ENCODE data around the gene LGMN. TPM values are rescaled to one million over a fixed set of nuclear protein-coding genes. Genes with fewer than 3 reads are reported as not detected.
A peak's percentile ranks its signal among the peaks of the same experiment; 100 is the strongest.

The LGMN gene
- total RNA-seq, 3 donors from 2014 or later = 70.8 to 193 (median 122) TPM

GRCh38 chr14:92731622-92732115 lies 16.8 kb downstream of the LGMN start:
- no peak overlapping the region for H3K27ac ChIP-seq
- H3K36me3 ChIP-seq = no peaks in the 10 kb centered on the region
- TF ChIP-seq POLR2AphosphoS5 (IDR thresholded peaks at IDR 0.05) = no peak
- TF ChIP-seq POLR2A (IDR thresholded peaks at IDR 0.05) = no peak
- TF ChIP-seq CTCF (IDR thresholded peaks at IDR 0.05) = no peak
- H3K4me3 ChIP-seq = no peak overlapping the region
- DNase-seq (ENCODE audit: low spot score in 2 of 2) = no peak
- no peaks in the 10 kb centered on the region for H3K27me3 ChIP-seq
- H3K4me1 ChIP-seq = no peaks in the 10 kb centered on the region
- no peaks in the 10 kb centered on the region for H3K9me3 ChIP-seq
- intact Hi-C loops (cut with DNase I; ENCODE audit: low total_unique reads) = no loop called here

DNA sequence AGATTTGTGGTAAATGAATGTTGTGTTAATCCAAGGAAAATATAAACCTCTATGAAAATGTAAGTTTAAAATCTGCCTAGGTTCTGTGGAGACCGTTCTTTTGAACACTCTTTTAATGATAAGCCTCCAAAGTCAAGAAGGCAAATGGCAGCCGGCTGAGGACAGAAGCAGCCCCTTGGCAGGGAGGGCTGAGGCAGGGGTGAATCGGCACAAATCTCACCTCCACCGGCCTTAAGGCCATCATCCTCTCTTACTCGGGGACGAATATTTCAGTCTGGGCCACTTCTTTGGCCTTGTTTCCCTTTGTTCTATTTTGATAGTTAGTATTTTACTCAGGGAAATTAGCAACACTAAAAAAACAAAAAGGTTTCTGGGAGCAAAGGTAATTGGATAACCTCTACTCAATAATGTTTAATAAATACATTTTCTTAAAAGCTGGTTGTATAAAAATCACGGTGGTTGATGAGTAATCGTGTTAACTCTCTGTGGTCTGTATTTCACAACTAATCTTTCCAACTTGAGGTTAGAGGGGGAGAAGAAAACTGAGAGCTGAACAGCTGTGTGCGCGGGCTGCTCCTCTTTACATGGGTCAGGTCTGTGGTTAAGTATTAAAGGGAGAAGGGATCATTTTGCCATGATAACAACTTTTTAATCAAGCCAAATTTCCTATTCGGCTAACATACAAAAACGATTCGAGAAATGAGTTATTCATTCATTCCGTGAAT lies 18.6 kb downstream of the LGMN start:
- Histone ChIP-seq H3K27me3 (no peaks in the 10 kb centered on the region), H3K9me3 (no peaks in the 10 kb centered on the region), H3K4me1 (no peaks in the 10 kb centered on the region), H3K4me3 (no peak overlapping the region), H3K27ac (peak overlapping the region in 1 of 2 donors; percentile 72), H3K36me3 (no peaks in the 10 kb centered on the region)
- TF ChIP-seq POLR2AphosphoS5 (IDR thresholded peaks at IDR 0.05) (no peak), POLR2A (IDR thresholded peaks at IDR 0.05) (no peak), CTCF (IDR thresholded peaks at IDR 0.05) (no peak)
- intact Hi-C loops (cut with DNase I; ENCODE audit: low total_unique reads) = no loop called here
- no peak for DNase-seq (ENCODE audit: low spot score in 2 of 2)

- H3K27me3 ChIP-seq = no peaks in the 10 kb centered on the region
- intact Hi-C loops (cut with DNase I; ENCODE audit: low total_unique reads) = no loop called here
These were observed 19.6 kb downstream of the LGMN start for GRCh38 chr14:92728759-92729364.

DNA sequence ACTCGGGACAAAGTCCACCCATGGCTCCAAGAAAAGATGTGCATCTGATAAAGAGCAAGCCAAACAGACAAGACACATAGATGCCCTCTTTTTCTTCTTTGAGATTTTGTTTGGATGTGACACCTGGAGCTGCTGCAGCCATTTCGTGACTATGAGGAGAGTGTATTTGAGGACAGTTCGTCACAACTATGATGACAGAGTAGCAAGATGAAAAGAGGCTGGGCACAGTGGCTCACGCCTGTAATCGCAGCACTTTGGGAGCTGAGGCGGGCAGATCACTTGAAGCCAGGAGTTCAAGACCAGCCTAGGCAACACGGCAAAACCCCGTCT lies 21.5 kb downstream of the LGMN start:
- H3K36me3 ChIP-seq = no peaks in the 10 kb centered on the region
- no peaks in the 10 kb centered on the region for H3K9me3 ChIP-seq
- H3K4me1 ChIP-seq = no peaks in the 10 kb centered on the region
- H3K27me3 ChIP-seq = no peaks in the 10 kb centered on the region
- TF ChIP-seq POLR2A (IDR thresholded peaks at IDR 0.05) = no peak
- no peak for TF ChIP-seq POLR2AphosphoS5 (IDR thresholded peaks at IDR 0.05)
- TF ChIP-seq CTCF (IDR thresholded peaks at IDR 0.05) = no peak
- H3K27ac ChIP-seq = peak overlapping the region; percentile 75 to 90
- intact Hi-C loops (cut with DNase I; ENCODE audit: low total_unique reads) = no loop called here
- no peak overlapping the region for H3K4me3 ChIP-seq
- DNase-seq (ENCODE audit: low spot score in 2 of 2) = no peak

More at GRCh38 chr14:92728759-92729364, 19.6 kb downstream of the LGMN start:
- Histone ChIP-seq H3K36me3 (no peaks in the 10 kb centered on the region), H3K4me3 (no peak overlapping the region), H3K9me3 (no peaks in the 10 kb centered on the region), H3K4me1 (no peaks in the 10 kb centered on the region), H3K27ac (no peak overlapping the region)
- DNase-seq (ENCODE audit: low spot score in 2 of 2) = no peak
- TF ChIP-seq POLR2A (IDR thresholded peaks at IDR 0.05) (no peak), POLR2AphosphoS5 (IDR thresholded peaks at IDR 0.05) (no peak), CTCF (IDR thresholded peaks at IDR 0.05) (no peak)
